T-helper 2 cell treated with Interferon-gamma antibody and Interleukin-4, amounts not matched to agents 5 μg/mL and 100 μg/mL, for 36 hours (primary cell): ENCODE data around the gene ZNF462.
"Not testable (repeated sequence)": the region's sequence is repeated elsewhere in the genome, so short reads cannot be mapped to it uniquely, and the experiment has no call there.

Experiments
- DNase-seq: peaks from one replicate; pipeline ENCODE4 v3.0.0; 2021; ENCODE audit warnings: low spot score
- H3K27ac Mint-ChIP-seq: one replicate; pipeline ENCODE4 v1.8.0; 2021; ENCODE audit warnings: mild to moderate bottlenecking, mixed read lengths
- H3K27me3 Mint-ChIP-seq: one replicate; pipeline ENCODE4 v1.8.0; 2021; ENCODE audit warnings: low read depth, mixed read lengths
- H3K36me3 Mint-ChIP-seq: one replicate; pipeline ENCODE4 v1.8.0; 2021; ENCODE audit warnings: low read depth, mixed read lengths
- H3K4me1 Mint-ChIP-seq: one replicate; pipeline ENCODE4 v1.8.0; 2021; ENCODE audit warnings: low read depth, mixed read lengths
- H3K4me3 Mint-ChIP-seq: one replicate; pipeline ENCODE4 v1.8.0; 2022; ENCODE audit warnings: mild to moderate bottlenecking, moderate library complexity, mixed read lengths
- H3K9me3 Mint-ChIP-seq: one replicate; pipeline ENCODE4 v1.8.0; 2021; ENCODE audit warnings: mixed read lengths

Gene ZNF462

DNA sequence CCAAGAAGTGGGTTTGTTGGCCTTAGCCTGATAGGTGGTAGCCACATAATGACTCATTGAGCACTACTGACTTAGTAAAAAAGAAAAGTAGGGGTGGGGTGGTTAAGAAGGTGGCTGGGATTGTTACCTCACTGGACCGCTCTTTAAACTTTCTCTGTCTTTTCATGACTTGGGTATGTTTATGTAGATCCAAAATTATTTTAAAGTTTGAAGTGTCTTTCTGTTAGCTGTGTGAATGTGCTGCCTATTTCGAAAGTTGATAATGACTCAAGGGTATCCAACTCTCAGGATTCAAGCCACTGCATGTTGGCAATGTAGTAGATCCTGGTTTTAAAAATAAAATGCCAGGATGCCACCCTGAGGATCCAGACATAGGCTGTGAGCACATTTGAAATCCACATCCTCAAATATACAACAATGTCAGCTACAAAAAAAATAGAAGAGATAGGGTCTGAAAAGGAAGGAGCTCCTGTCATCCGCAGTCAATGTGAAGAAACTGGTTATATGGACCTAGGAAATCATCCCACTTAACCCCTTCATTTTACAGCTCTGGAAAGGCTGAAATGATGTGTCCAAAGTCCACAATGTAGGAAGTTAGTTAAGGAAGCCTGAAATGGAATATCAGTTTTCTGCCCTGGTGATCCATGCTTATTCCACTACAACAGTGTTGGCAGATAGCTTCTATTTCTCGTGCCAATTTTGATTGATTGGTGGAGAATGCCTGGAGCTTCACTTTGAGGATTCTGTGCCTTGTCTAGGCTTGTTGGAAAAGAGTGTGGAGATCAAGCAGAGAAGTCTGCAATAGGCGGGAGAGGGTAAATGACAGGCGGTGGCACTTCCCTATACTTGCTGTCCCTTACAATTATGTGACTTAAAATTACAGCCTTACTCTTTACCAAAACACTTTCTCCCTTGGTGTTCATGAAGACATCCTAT is 23.4 kb downstream of the ZNF462 start:
- Mint-ChIP-seq H3K4me1 (no peaks in the 10 kb centered on the region), H3K27me3 (no peaks in the 10 kb centered on the region), H3K9me3 (peaks cover 4% of the 10 kb centered on the region), H3K4me3 (no peak overlapping the region), H3K36me3 (no peaks in the 10 kb centered on the region), H3K27ac (no peak overlapping the region)
- no peak for DNase-seq

DNA sequence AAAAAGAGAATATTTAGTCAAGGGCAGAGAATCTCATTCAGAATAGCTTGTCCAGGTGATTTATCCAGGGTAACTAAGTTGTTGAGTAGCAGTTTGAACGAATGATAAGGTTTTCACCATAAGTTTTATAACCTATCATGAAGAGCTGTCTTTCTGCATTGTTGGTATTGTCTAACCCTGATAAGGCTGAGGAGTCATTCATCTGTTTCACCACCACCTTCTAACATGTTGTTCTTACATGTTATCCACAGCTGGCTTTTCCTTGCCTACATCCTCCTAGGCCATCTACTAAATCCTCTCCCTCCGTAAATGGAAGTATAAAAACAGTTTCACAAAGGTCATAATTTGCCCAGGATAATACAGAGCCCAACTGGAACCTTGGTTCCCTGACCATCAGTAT is 24.1 kb downstream of the ZNF462 start:
- Mint-ChIP-seq H3K27me3 (no peaks in the 10 kb centered on the region), H3K27ac (no peak overlapping the region), H3K9me3 (peaks cover 4% of the 10 kb centered on the region), H3K36me3 (no peaks in the 10 kb centered on the region), H3K4me3 (no peak overlapping the region), H3K4me1 (no peaks in the 10 kb centered on the region)
- DNase-seq: no peak

DNA sequence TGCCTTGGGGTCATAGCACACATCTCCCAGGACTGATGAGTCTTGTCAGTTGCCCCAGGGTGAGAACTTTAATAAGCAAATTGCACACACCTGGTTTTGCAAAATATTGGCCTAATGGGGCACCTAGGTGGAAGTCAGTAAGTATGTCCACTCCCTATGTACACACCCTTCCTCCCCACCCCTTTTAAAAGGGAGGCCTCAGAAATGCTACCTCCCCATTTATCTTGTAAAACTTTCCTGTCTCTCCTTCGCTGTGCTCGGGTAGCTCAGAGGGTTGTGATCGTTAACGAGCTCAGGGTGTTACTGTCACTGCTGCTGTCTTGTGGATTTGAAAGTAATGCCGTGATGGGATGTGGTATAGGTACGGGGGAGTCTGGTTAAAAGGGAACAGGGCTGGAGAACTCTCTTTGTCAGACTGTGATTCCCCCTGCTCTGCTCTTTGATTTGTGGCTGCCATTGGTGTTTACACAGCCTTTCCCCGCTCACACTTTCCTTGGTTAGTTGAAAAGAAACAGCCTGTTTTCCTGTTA is 26.2 kb downstream of the ZNF462 start:
- H3K4me1 Mint-ChIP-seq: no peaks in the 10 kb centered on the region
- no peaks in the 10 kb centered on the region for H3K27me3 Mint-ChIP-seq
- peaks cover 1% of the 10 kb centered on the region for H3K9me3 Mint-ChIP-seq
- no peaks in the 10 kb centered on the region for H3K36me3 Mint-ChIP-seq
- no peak for DNase-seq
- no peak overlapping the region for H3K27ac Mint-ChIP-seq
- no peak overlapping the region for H3K4me3 Mint-ChIP-seq

DNA sequence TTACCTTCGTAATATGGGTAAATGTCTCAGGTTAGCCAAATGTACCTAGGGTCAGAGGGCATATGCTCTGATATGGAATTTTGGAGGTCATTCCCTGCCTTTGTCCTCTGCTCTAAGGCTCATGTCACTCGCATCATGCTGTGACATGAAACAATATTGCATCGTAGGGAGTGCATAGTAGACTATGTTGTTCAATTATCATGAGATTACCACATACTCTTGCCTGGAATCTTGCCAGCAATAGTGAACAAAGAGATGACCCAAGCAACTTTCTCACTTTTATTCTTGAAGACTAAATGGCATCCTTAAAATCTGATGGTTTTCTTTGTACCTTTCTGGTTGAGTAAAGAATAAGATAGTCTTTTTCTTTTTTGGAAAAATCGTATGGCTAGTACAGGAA is 27.6 kb downstream of the ZNF462 start:
- DNase-seq: no peak
- H3K27ac Mint-ChIP-seq: no peak overlapping the region
- H3K27me3 Mint-ChIP-seq: no peaks in the 10 kb centered on the region
- no peaks in the 10 kb centered on the region for H3K9me3 Mint-ChIP-seq
- H3K4me1 Mint-ChIP-seq: no peaks in the 10 kb centered on the region
- H3K4me3 Mint-ChIP-seq: no peak overlapping the region
- H3K36me3 Mint-ChIP-seq: no peaks in the 10 kb centered on the region

DNA sequence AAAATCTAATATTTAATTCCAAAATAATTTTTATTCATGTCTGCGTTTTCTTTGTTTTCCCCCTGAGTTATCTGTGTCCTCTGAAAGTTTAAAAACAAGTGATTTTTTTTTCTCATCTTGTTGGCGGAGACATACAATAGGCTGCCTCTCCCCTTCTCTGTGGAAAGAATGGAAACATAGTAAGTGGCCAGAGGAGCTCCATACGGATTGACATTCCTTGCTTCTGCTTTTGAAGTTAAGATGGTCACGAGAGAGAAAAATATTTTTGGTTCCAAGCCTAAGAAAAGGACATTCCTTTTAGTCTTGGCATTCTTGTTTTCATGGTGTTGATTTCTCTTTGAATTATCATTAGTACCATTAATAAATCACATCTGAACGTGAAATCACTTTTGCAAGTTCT is 28.3 kb downstream of the ZNF462 start:
- Mint-ChIP-seq H3K4me1 (no peaks in the 10 kb centered on the region), H3K27me3 (no peaks in the 10 kb centered on the region), H3K36me3 (no peaks in the 10 kb centered on the region), H3K4me3 (no peak overlapping the region), H3K9me3 (no peaks in the 10 kb centered on the region), H3K27ac (no peak overlapping the region)
- no peak for DNase-seq

DNA sequence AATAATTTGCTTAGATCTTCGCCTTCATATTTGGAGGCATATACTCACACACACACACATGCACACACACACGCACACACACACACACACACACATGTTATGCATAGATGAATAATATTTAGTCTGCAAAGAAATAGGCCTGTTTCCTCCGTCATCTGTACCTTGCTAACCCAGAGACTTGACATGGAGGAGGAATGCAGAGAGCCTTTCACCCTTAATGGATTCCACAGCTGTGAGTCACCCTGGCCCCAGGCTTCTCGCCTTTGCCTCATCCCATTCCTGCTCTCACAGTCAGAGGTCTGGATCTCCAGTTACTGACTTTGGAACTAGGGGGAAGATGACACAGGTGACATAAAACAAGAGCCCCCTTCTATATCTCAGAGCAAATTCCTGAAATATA is 29.7 kb downstream of the ZNF462 start:
- no peak for DNase-seq
- Mint-ChIP-seq H3K4me1 (no peaks in the 10 kb centered on the region), H3K36me3 (no peaks in the 10 kb centered on the region), H3K27ac (no peak overlapping the region), H3K9me3 (no peaks in the 10 kb centered on the region), H3K27me3 (no peaks in the 10 kb centered on the region), H3K4me3 (no peak overlapping the region)

DNA sequence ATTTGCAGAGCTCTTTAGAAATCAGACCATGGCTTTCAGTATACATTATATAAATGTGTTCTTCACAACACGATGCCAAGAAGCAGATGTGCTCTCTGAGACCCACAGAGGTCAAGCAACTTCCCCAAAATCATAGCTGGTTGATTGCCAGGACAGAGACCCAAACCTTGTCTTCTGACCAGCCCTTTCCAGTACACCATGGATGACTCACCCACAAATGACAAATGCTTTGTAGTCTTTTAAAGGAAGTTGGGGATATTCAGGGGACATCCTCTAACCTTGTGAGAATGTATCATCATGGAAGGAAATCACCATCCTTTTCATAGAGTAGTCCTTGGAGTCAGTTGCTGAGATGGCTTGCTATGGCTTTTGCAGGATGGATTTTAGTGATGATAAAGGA is 30.1 kb downstream of the ZNF462 start:
- H3K9me3 Mint-ChIP-seq: no peaks in the 10 kb centered on the region
- H3K36me3 Mint-ChIP-seq: no peaks in the 10 kb centered on the region
- no peak overlapping the region for H3K4me3 Mint-ChIP-seq
- H3K27ac Mint-ChIP-seq: no peak overlapping the region
- no peak for DNase-seq
- no peaks in the 10 kb centered on the region for H3K4me1 Mint-ChIP-seq
- H3K27me3 Mint-ChIP-seq: no peaks in the 10 kb centered on the region

DNA sequence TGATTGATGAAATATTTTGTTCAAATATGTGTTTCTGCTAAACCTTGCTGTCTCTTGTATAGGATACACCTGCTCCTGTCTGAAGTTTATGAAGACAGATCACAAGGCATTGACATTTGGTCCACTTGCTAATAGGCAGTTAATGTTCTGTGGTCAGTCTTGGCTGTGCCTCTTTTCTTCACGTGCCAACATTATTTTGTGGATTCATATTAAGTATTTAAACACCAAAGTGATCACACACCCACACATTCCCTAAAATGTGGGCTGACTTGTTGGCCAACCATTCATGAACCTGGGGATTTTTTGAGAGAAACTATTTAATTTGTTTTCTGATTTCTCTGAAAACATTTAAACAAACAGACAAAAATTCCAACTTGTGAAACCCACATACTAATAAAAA is 33.7 kb downstream of the ZNF462 start:
- no peak for DNase-seq
- no peaks in the 10 kb centered on the region for H3K36me3 Mint-ChIP-seq
- no peaks in the 10 kb centered on the region for H3K4me1 Mint-ChIP-seq
- H3K27ac Mint-ChIP-seq: no peak overlapping the region
- no peaks in the 10 kb centered on the region for H3K27me3 Mint-ChIP-seq
- H3K4me3 Mint-ChIP-seq: no peak overlapping the region
- peaks cover 7% of the 10 kb centered on the region for H3K9me3 Mint-ChIP-seq

DNA sequence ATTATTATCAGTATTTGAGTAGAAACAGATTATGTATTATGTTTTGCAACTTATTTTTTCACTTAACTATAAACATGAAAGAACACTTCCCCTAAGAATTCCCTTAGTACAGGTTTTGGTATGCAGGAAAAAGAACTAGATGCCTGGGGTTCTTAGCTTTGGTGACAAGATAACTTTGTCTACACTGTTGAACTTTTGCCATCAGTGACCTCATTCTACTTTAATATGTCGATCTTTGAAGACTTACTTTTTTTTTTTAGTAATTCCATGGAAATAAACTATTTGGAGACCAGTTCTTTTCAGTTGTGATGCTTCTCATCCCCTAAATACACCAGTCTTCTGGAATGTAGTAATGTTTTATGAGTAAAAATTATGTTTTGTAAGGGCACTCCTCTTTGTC is 34.3 kb downstream of the ZNF462 start:
- H3K4me1 Mint-ChIP-seq: no peaks in the 10 kb centered on the region
- H3K27me3 Mint-ChIP-seq: no peaks in the 10 kb centered on the region
- H3K9me3 Mint-ChIP-seq: peaks cover 7% of the 10 kb centered on the region
- no peak for DNase-seq
- H3K27ac Mint-ChIP-seq: no peak overlapping the region
- H3K4me3 Mint-ChIP-seq: no peak overlapping the region
- no peaks in the 10 kb centered on the region for H3K36me3 Mint-ChIP-seq

DNA sequence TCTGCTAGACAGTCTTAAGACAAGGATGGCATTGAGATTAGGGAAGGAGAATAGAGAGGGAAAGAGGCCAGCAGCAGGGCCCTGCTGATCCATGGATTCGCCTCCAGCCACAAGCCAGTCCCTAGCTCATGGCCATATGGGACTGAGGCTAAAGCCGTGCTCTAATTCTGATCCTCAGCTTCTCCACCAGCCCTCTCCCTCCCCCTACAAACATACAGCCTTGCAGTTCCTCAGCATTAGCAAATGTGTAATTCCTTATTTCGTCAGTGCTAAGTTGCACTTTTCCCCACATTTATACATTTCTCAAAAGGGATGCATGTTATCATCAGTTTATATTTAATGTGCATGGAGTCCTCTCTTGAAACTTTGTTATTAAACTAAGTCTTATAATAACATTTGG is 34.8 kb downstream of the ZNF462 start:
- no peak for DNase-seq
- no peaks in the 10 kb centered on the region for H3K27me3 Mint-ChIP-seq

DNA sequence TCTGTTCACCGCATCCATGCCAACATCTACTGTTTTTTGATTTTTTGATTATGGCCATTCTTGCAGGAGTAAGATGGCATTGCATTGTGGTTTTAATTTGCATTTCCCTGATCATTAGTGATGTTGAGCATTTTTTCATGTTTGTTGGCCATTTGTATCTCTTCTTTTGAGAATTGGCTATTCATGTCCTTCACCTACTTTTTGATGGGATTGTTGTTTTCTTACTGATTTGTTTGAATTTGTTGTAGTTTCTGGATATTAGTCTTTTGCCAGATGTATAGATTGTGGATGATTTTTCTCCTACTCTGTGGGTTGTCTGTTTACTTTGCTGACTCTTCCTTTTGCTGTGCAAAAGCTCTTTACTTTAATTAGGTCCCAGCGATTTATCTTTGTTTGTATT is 37.6 kb downstream of the ZNF462 start:
- not testable (repeated sequence) for H3K4me3 Mint-ChIP-seq, H3K36me3 Mint-ChIP-seq, H3K4me1 Mint-ChIP-seq, H3K27ac Mint-ChIP-seq, H3K9me3 Mint-ChIP-seq, DNase-seq, H3K27me3 Mint-ChIP-seq

More for the DNA sequence above, 34.8 kb downstream of the ZNF462 start:
- H3K4me1 Mint-ChIP-seq: no peaks in the 10 kb centered on the region
- no peak overlapping the region for H3K27ac Mint-ChIP-seq
- no peaks in the 10 kb centered on the region for H3K36me3 Mint-ChIP-seq
- no peak overlapping the region for H3K4me3 Mint-ChIP-seq
- peaks cover 7% of the 10 kb centered on the region for H3K9me3 Mint-ChIP-seq

DNA sequence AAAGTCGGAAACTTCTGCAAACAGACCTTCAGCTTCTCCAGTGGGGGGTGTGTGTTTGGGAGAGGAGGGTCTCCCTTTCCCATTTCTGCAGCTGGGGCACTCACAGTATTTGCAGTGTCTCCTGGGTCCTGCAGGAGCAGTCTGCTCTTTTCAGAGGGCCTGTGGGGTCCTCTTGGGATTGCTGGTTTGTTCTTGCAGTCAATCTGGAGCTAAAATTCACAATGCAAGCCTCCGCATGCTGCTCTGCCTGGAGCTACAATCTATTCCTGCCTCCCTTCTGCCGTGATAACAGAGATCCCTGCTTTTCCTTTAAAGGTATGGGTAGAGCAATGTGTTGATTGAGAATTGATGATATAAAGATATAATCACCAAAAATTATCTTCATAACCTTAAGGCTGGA is 43.2 kb downstream of the ZNF462 start:
- H3K9me3 Mint-ChIP-seq: no peaks in the 10 kb centered on the region
- DNase-seq: no peak

DNA sequence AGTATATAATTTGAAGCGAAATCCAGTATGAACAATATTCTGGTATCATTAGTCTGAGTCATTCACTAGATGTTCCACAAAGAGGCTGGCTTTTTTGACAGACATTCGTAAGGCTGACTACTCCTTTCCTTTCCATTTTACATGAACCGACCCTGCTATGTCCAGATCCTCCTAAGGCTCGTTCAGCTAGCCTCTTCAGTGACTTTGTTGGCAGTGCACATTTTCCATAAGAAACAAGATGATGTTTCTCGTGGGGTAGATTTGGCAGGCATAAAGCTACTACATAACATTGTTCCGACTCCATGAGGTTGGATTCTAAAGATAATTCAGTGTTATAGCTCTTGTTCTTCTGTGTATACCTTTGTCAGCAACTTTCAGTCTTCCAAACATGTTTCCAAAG is 49.0 kb downstream of the ZNF462 start:
- no peak for DNase-seq
- H3K27me3 Mint-ChIP-seq: no peaks in the 10 kb centered on the region
- H3K4me1 Mint-ChIP-seq: peaks cover 5% of the 10 kb centered on the region
- H3K27ac Mint-ChIP-seq: no peak overlapping the region
- no peaks in the 10 kb centered on the region for H3K9me3 Mint-ChIP-seq
- no peaks in the 10 kb centered on the region for H3K36me3 Mint-ChIP-seq
- H3K4me3 Mint-ChIP-seq: no peak overlapping the region

More for the DNA sequence above, 43.2 kb downstream of the ZNF462 start:
- Mint-ChIP-seq H3K4me1 (peaks cover 4% of the 10 kb centered on the region), H3K27ac (no peak overlapping the region), H3K4me3 (no peak overlapping the region), H3K27me3 (no peaks in the 10 kb centered on the region), H3K36me3 (no peaks in the 10 kb centered on the region)

DNA sequence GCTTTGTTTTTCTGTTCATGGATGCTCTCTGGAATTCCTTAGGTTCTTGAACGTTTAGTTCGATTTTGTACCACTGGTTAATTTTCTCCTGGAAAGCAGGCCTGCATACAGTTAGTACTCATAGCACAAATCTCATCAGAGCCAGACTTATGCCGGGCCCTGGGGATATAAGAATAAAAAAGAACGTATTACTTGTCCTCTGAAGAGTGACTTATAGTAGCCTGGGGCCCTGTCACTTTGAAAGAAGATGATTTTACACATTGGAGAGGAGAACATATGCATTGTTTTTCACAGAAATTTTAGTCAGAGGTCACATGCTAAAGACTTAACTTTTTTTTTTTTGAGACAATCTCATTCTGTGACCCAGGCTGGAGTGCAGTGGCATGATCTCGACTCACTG is 50.3 kb downstream of the ZNF462 start:
- H3K4me3 Mint-ChIP-seq: no peak overlapping the region
- no peak for DNase-seq
- H3K9me3 Mint-ChIP-seq: no peaks in the 10 kb centered on the region
- no peak overlapping the region for H3K27ac Mint-ChIP-seq
- no peaks in the 10 kb centered on the region for H3K36me3 Mint-ChIP-seq
- H3K27me3 Mint-ChIP-seq: no peaks in the 10 kb centered on the region
- peaks cover 6% of the 10 kb centered on the region for H3K4me1 Mint-ChIP-seq

DNA sequence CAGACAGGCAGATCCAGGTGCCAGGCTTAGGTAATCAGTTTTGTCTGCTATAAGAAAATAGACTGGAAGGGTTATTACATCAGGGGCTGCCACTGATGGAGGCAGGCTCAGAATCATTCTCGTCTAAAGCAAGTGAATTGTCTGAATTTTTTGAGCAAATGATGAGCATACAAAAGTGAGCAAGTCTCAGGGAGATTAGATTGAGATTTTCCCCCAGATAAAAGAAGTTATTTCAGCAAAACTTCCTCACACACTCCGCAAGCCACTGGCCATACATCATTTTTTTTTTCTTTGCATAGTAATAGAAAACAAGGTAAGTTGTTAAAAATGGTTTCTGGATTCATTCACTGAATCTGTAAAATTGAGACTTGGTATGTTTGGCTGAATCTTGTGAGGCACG is 52.9 kb downstream of the ZNF462 start:
- H3K9me3 Mint-ChIP-seq: no peaks in the 10 kb centered on the region
- no peak for DNase-seq
- H3K4me3 Mint-ChIP-seq: no peak overlapping the region
- H3K36me3 Mint-ChIP-seq: no peaks in the 10 kb centered on the region
- no peaks in the 10 kb centered on the region for H3K27me3 Mint-ChIP-seq
- no peak overlapping the region for H3K27ac Mint-ChIP-seq
- peaks cover 3% of the 10 kb centered on the region for H3K4me1 Mint-ChIP-seq
